ENCODE results near the gene GPD2.

- TF ChIP-seq POLR2A (IDR thresholded peaks at IDR 0.05), result no peak
- TF ChIP-seq CTCF (IDR thresholded peaks at IDR 0.05), result no peak
These were observed 76.3 kb downstream of the GPD2 start for GRCh38 chr2:156512451-156512850.

Measured in esophagus squamous epithelium (tissue), 4 donors.